MCF 10A (cell line): ENCODE data around the gene ICE1. TPM values are rescaled to one million over a fixed set of nuclear protein-coding genes. Genes with fewer than 3 reads are reported as not detected.
A peak's percentile ranks its signal among the peaks of the same experiment; 100 is the strongest.

Experiments
- BruUV-seq: library from RNA; stranded (reverse); fragments of 400-500 nt; replicated peaks from 2 replicates; lab custom pipeline; 2021; lab: Mats Ljungman, UMichigan
- CTCF ChIA-PET: fragments of 300-600 bp; sonication (Branson Sonifier 250); formaldehyde crosslinking; extraction: SDS; loops from one replicate; lab custom pipeline; 2021; ENCODE audit warnings: antibody characterized with exemption, inconsistent platforms; lab: Yijun Ruan, JAX
- POLR2A ChIA-PET: fragments of 300-600, 350-650 bp; sonication (Branson Sonifier 250); formaldehyde crosslinking; extraction: SDS; loops from one replicate; lab custom pipeline; 2020; ENCODE audit warnings: antibody characterized with exemption, inconsistent platforms; lab: Yijun Ruan, JAX
- DNase-seq: peaks from one replicate; pipeline ENCODE4 v3.0.0-alpha.2; 2018; ENCODE audit not compliant: unreplicated experiment
- H3K27ac Mint-ChIP-seq: one replicate; pipeline ENCODE4 v1.8.0; 2022; ENCODE audit warnings: mild to moderate bottlenecking, low read depth, mixed read lengths; ENCODE audit not compliant: unreplicated experiment
- H3K27me3 Mint-ChIP-seq: one replicate; pipeline ENCODE4 v1.8.0; 2022; ENCODE audit warnings: mixed read lengths; ENCODE audit not compliant: insufficient read depth, unreplicated experiment
- H3K36me3 Mint-ChIP-seq: one replicate; pipeline ENCODE4 v1.8.0; 2022; ENCODE audit warnings: mild to moderate bottlenecking, moderate library complexity, mixed read lengths; ENCODE audit not compliant: insufficient read depth, unreplicated experiment
- H3K4me1 Mint-ChIP-seq: one replicate; pipeline ENCODE4 v1.8.0; 2022; ENCODE audit warnings: mixed read lengths; ENCODE audit not compliant: insufficient read depth, unreplicated experiment
- H3K4me3 Mint-ChIP-seq: one replicate; pipeline ENCODE4 v1.8.0; 2022; ENCODE audit warnings: mild to moderate bottlenecking, moderate library complexity, mixed read lengths; ENCODE audit not compliant: unreplicated experiment
- H3K9me3 Mint-ChIP-seq: one replicate; pipeline ENCODE4 v1.8.0; 2022; ENCODE audit warnings: mixed read lengths; ENCODE audit not compliant: unreplicated experiment
- CTCF ChIP-seq: fragments of 200-600 bp; IDR thresholded peaks from one replicate; pipeline ENCODE4 v1.8.0; 2022; ENCODE audit warnings: antibody characterized with exemption, mild to moderate bottlenecking; ENCODE audit not compliant: unreplicated experiment
- intact Hi-C: fragments of 100-400 bp; cut with micrococcal nuclease; formaldehyde crosslinking; loops from 2 replicates; pipeline ENCODE4 v1.14.1; 2022
- total RNA-seq: library from RNA; stranded (reverse); gene quantifications from 2 replicates; pipeline ENCODE4 v1.2.3, GENCODE V29; 2022

The ICE1 gene
- total RNA-seq, 1 experiment from 2014 or later: 28.4 TPM

GRCh38 chr5:5483880-5484598, 61.6 kb downstream of the ICE1 start:
- intact Hi-C loops: no loop called here
- BruUV-seq: no TSS peak
- DNase-seq: peak; percentile 28
- H3K4me1 Mint-ChIP-seq: peaks cover 4% of the 10 kb centered on the region
- no peak overlapping the region for H3K27ac Mint-ChIP-seq
- ChIA-PET CTCF (interaction anchor here (1.1 to 1.2 kb wide), 4 partner anchors 8 to 1092 kb away, joined by 3 to 7 read pairs (median 4); no protein-coding TSS in a partner anchor), POLR2A (interaction anchor here (1.0 kb wide), 1 partner anchor 11 kb away, joined by 3 read pairs; no protein-coding TSS in a partner anchor)
- no peak for TF ChIP-seq CTCF
- H3K9me3 Mint-ChIP-seq: no peaks in the 10 kb centered on the region
- no peaks in the 10 kb centered on the region for H3K27me3 Mint-ChIP-seq
- peaks cover 23% of the 10 kb centered on the region for H3K36me3 Mint-ChIP-seq
- H3K4me3 Mint-ChIP-seq: no peak overlapping the region

- no peak for TF ChIP-seq CTCF
- CTCF ChIA-PET: no interaction called here
- DNase-seq: no peak
- POLR2A ChIA-PET: no interaction called here
- H3K36me3 Mint-ChIP-seq: peaks cover 21% of the 10 kb centered on the region
- no peak overlapping the region for H3K4me3 Mint-ChIP-seq
- H3K27me3 Mint-ChIP-seq: no peaks in the 10 kb centered on the region
- BruUV-seq: no TSS peak
- H3K27ac Mint-ChIP-seq: no peak overlapping the region
- H3K9me3 Mint-ChIP-seq: no peaks in the 10 kb centered on the region
- intact Hi-C loops: no loop called here
- no peaks in the 10 kb centered on the region for H3K4me1 Mint-ChIP-seq
Observed at GRCh38 chr5:5486122-5486521, 63.6 kb downstream of the ICE1 start.

GRCh38 chr5:5487585-5488360, 65.3 kb downstream of the ICE1 start:
- POLR2A ChIA-PET: interaction anchor here (0.9 kb wide), 1 partner anchor 1107 kb away, joined by 3 read pairs; no protein-coding TSS in a partner anchor
- Mint-ChIP-seq H3K4me1 (peaks cover 5% of the 10 kb centered on the region), H3K4me3 (no peak overlapping the region), H3K27me3 (no peaks in the 10 kb centered on the region), H3K36me3 (peaks cover 24% of the 10 kb centered on the region), H3K9me3 (no peaks in the 10 kb centered on the region), H3K27ac (no peak overlapping the region)
- intact Hi-C loops: no loop called here
- no peak for TF ChIP-seq CTCF
- DNase-seq: no peak
- no TSS peak for BruUV-seq
- CTCF ChIA-PET: interaction anchor here (0.6 to 1.3 kb wide), 6 partner anchors 9 to 1258 kb away, joined by 3 to 5 read pairs (median 3); no protein-coding TSS in a partner anchor

GRCh38 chr5:5490774-5491347, 68.4 kb downstream of the ICE1 start:
- no TSS peak for BruUV-seq
- Mint-ChIP-seq H3K4me1 (peaks cover 7% of the 10 kb centered on the region), H3K4me3 (no peak overlapping the region), H3K27ac (no peak overlapping the region), H3K27me3 (no peaks in the 10 kb centered on the region), H3K9me3 (no peaks in the 10 kb centered on the region), H3K36me3 (peaks cover 19% of the 10 kb centered on the region)
- no peak for DNase-seq
- POLR2A ChIA-PET: interaction anchor here (1.2 kb wide), 1 partner anchor 14 kb away, joined by 3 read pairs; no protein-coding TSS in a partner anchor
- TF ChIP-seq CTCF: no peak
- intact Hi-C loops: loop anchor here (5.0 kb wide), 1 partner anchor 801 kb away; no protein-coding TSS in a partner anchor
- CTCF ChIA-PET: interaction anchor here (0.6 to 3.1 kb wide), 14 partner anchors 11 to 1254 kb away, joined by 3 to 10 read pairs (median 3); no protein-coding TSS in a partner anchor
